Gastroesophageal sphincter (tissue), 3 donors: ENCODE data around the gene PPM1M.

ENCODE experiments used
- EP300 ChIP-seq: sonication (generic); formaldehyde crosslinking; IDR thresholded peaks from one replicate; pipeline ENCODE4 v1.6.1; 2017; ENCODE audit warnings: antibody characterized with exemption, mild to moderate bottlenecking
- TF ChIP-seq, protein P1 (sequence below), 4 experiments: fragments of 200-600 bp in 2 of 4; fragments of 450-650 bp in 2 of 4; sonication (generic) in 1 of 4; IDR thresholded peaks; one replicate each; pipeline ENCODE4 v1.5.1; 2017 to 2019; ENCODE audit warnings: antibody characterized with exemption in 4 of 4, mild to moderate bottlenecking in 2 of 4, moderate library complexity in 2 of 4

GRCh38 chr3:52200981-52201679, 44.4 kb upstream of the PPM1M start:
- TF ChIP-seq, protein P1, sequence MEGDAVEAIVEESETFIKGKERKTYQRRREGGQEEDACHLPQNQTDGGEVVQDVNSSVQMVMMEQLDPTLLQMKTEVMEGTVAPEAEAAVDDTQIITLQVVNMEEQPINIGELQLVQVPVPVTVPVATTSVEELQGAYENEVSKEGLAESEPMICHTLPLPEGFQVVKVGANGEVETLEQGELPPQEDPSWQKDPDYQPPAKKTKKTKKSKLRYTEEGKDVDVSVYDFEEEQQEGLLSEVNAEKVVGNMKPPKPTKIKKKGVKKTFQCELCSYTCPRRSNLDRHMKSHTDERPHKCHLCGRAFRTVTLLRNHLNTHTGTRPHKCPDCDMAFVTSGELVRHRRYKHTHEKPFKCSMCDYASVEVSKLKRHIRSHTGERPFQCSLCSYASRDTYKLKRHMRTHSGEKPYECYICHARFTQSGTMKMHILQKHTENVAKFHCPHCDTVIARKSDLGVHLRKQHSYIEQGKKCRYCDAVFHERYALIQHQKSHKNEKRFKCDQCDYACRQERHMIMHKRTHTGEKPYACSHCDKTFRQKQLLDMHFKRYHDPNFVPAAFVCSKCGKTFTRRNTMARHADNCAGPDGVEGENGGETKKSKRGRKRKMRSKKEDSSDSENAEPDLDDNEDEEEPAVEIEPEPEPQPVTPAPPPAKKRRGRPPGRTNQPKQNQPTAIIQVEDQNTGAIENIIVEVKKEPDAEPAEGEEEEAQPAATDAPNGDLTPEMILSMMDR (IDR thresholded peaks at IDR 0.05), result no peak
- no peak for TF ChIP-seq EP300
